Stimulated activated CD4-positive, alpha-beta T cell treated with anti-CD3 and anti-CD28 coated beads, Interleukin-2, amount 100 ng/mL, for 4 hours (primary cell): ENCODE measurements around the gene PTPN9.
"Not testable (repeated sequence)": the region's sequence is repeated elsewhere in the genome, so short reads cannot be mapped to it uniquely, and the experiment has no call there.

ENCODE experiments used
- DNase-seq: peaks from one replicate; pipeline ENCODE4 v3.0.0-alpha.2; 2020; ENCODE audit warnings: low read depth

Gene PTPN9

GRCh38 chr15:75578948-75579920 is at the start of gene PTPN9:
PTPN9 (minus strand) TSS chr15:75579315; CDS start chr15:75578776, 539 bp downstream.
- peak; percentile 63 for DNase-seq

- DNase-seq, result peak; percentile 91
Observed at GRCh38 chr15:75625542-75626347, 46.6 kb upstream of the PTPN9 start, which contains the start of gene SNUPN. SNUPN (minus strand) TSS chr15:75625725; CDS start chr15:75621051, 4,674 bp downstream.

GRCh38 chr15:75622505-75622904 is 43.4 kb upstream of the PTPN9 start:
- DNase-seq, result no peak

- DNase-seq, result no peak
Observed at GRCh38 chr15:75620841-75621391, 41.8 kb upstream of the PTPN9 start.

- DNase-seq, result no peak
Observed at GRCh38 chr15:75620058-75620820, 41.1 kb upstream of the PTPN9 start.

GRCh38 chr15:75616766-75617165 is 37.7 kb upstream of the PTPN9 start:
- no peak for DNase-seq

- DNase-seq, result no peak
Observed at GRCh38 chr15:75606711-75607699, 27.9 kb upstream of the PTPN9 start.

- DNase-seq, result no peak
Observed at GRCh38 chr15:75606026-75606425, 26.9 kb upstream of the PTPN9 start.

- DNase-seq, result no peak
Observed at GRCh38 chr15:75599401-75599800, 20.3 kb upstream of the PTPN9 start.

GRCh38 chr15:75598361-75598760 is 19.2 kb upstream of the PTPN9 start:
- no peak for DNase-seq

- DNase-seq, result no peak
Observed at GRCh38 chr15:75597667-75598341, 18.7 kb upstream of the PTPN9 start.

GRCh38 chr15:75596703-75597345 is 17.7 kb upstream of the PTPN9 start:
- DNase-seq, result no peak

- no peak for DNase-seq
Observed at GRCh38 chr15:75594276-75594675, 15.2 kb upstream of the PTPN9 start.

- DNase-seq, result no peak
Observed at GRCh38 chr15:75591655-75592364, 12.7 kb upstream of the PTPN9 start.

GRCh38 chr15:75590239-75590638 is 11.1 kb upstream of the PTPN9 start:
- no peak for DNase-seq

- DNase-seq, result no peak
Observed at GRCh38 chr15:75589071-75589470, 10.0 kb upstream of the PTPN9 start.

- DNase-seq, result not testable (repeated sequence)
Observed at GRCh38 chr15:75586422-75586821, 7.3 kb upstream of the PTPN9 start.

GRCh38 chr15:75584121-75584520 is 5.0 kb upstream of the PTPN9 start:
- no peak for DNase-seq

- no peak for DNase-seq
Observed at GRCh38 chr15:75583701-75584100, 4.6 kb upstream of the PTPN9 start.
